Kidney (tissue), 14 donors: ENCODE measurements around the gene SEMA3F. TPM values are rescaled to one million over a fixed set of nuclear protein-coding genes. Genes with fewer than 3 reads are reported as not detected.

Experiments used
- DNase-seq, 5 donors: peaks; one replicate each; pipeline ENCODE4 v3.0.0-alpha.2; 2013 to 2020
- FAIRE-seq: peaks from 2 replicates; lab custom pipeline; 2012; peaks lifted over from hg19 to GRCh38; lab: Jason Lieb, UNC
- H3K27ac ChIP-seq, 2 donors: one replicate each; pipeline ENCODE4 v1.7.0; 2013; ENCODE audit warnings: low read depth in 2 of 2, low read length in 2 of 2, inconsistent platforms in 1 of 2
- H3K27me3 ChIP-seq: one replicate; pipeline ENCODE4 v1.7.1; 2013; ENCODE audit warnings: low read length, inconsistent platforms; ENCODE audit not compliant: control insufficient read depth, insufficient read depth
- H3K36me3 ChIP-seq, 3 donors: one replicate each; pipeline versions ENCODE4 v1.7.0 to v1.7.1; 2013; ENCODE audit warnings: low read length in 3 of 3, control low read depth in 1 of 3, inconsistent platforms in 1 of 3; ENCODE audit not compliant: insufficient read depth in 3 of 3, control insufficient read depth in 2 of 3
- H3K4me1 ChIP-seq, 3 donors: one replicate each; pipeline versions ENCODE4 v1.7.0 to v1.7.1; 2013; ENCODE audit warnings: low read length in 3 of 3, inconsistent platforms in 1 of 3, low read depth in 1 of 3; ENCODE audit not compliant: control insufficient read depth in 2 of 3, insufficient read depth in 2 of 3
- H3K4me3 ChIP-seq, 3 donors: one replicate each; pipeline versions ENCODE4 v1.7.0 to v1.8.1; 2013; ENCODE audit warnings: low read length in 3 of 3, control low read depth in 1 of 3, inconsistent platforms in 1 of 3
- H3K9ac ChIP-seq, 3 donors: one replicate each; pipeline versions ENCODE4 v1.7.0 to v1.7.1; 2013; ENCODE audit warnings: low read length in 3 of 3, control low read depth in 1 of 3, inconsistent platforms in 1 of 3
- H3K9me3 ChIP-seq, 3 donors: one replicate each; pipeline versions ENCODE4 v1.7.0 to v1.7.1; 2013; ENCODE audit warnings: low read length in 3 of 3, control low read depth in 1 of 3, inconsistent platforms in 1 of 3; ENCODE audit not compliant: control insufficient read depth in 2 of 3, insufficient read depth in 1 of 3
- CTCF ChIP-seq: IDR thresholded peaks from 3 replicates; pipeline ENCODE4 v1.5.1; 2012; ENCODE audit warnings: mild to moderate bottlenecking, moderate library complexity, borderline replicate concordance; ENCODE audit not compliant: insufficient read depth; ENCODE audit errors: extremely low read depth
- intact Hi-C: fragments of 100-400 bp; cut with DNase I; formaldehyde crosslinking; loops from one replicate; pipeline ENCODE4 v1.11.1; 2022
- polyA plus RNA-seq: library from polyadenylated mRNA; stranded (reverse); fragments of 350-450 nt; fragmentation: Illumina TruSeq; extraction: RNeasy Lipid Tissue Mini Kit (QIAGEN cat#74804); gene quantifications from one replicate; pipeline ENCODE4 v1.2.3, GENCODE V29; 2014; ENCODE audit warnings: low read depth, low replicate concordance; ENCODE audit not compliant: insufficient read depth
- total RNA-seq: library from RNA; stranded (reverse); fragmentation: NEBNext Ultra II Directional; extraction: Animal tissue kit (Norgen Biotek cat#: 25700); gene quantifications from one replicate; pipeline ENCODE4 v1.2.1, GENCODE V29; 2021
- donor health status: control.
- donor health status: control.
- donor health status: control.
- donor health status: control.
- donor health status: control.
- donor health status: DM: yes; HTN: yes; CAD: no.
- donor health status: Normal renal cell carcinoma (clear cell type).

SEMA3F gene
- total and polyA plus RNA-seq, 2 donors from 2014 or later, result 36.7 to 39.9 TPM

DNA sequence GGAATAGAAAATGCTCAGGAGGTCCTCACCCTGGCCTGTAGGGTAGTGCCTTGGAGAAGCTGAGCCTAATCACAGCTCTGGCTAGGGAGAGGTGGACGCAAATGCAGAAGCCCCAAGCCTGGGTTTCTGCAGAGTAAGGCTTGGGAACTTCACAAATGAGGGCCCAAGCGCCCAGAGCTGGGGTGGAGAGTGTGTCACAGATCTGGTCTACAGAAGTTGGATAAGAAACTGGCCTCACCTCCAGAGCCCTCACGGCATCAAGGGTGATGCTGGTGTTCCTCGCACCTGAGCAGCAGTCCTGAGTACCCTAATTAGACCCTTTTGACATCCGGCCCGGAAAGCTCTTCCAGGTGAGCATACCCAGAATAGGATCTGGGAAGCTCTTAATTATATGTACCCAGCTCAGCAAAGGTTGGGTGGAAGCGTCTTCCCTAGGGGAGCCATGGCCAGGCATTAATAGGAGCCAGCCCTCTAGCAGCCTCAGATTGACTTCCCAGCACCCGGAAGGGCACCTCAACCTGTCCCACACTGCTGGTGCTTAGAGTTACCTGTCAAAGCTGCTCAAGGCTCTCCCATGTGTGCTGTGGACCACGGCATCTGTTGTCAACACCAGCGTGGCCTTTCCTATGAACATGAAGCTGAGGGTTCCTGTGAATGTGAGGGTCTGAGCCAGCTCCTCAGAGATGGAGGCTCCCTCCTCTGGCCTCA lies 34.6 kb upstream of the SEMA3F start:
- DNase-seq (peak in 2 of 5 donors; percentile 47 to 59), FAIRE-seq (no peak)
- Histone ChIP-seq H3K27me3 (no peaks in the 10 kb centered on the region), H3K36me3 (peaks cover 16 to 56% (median 41%) of the 10 kb centered on the region in 3 donors), H3K9me3 (no peaks in the 10 kb centered on the region), H3K4me1 (peaks cover 0 to 8% (median 0%) of the 10 kb centered on the region in 3 donors), H3K9ac (no peak overlapping the region), H3K27ac (no peak overlapping the region), H3K4me3 (no peak overlapping the region)
- intact Hi-C loops, result loop anchor here (5.0 kb wide), 1 partner anchor 72 kb away; the partner anchor contains the start of gene GNAT1
- TF ChIP-seq CTCF, result no peak

DNA sequence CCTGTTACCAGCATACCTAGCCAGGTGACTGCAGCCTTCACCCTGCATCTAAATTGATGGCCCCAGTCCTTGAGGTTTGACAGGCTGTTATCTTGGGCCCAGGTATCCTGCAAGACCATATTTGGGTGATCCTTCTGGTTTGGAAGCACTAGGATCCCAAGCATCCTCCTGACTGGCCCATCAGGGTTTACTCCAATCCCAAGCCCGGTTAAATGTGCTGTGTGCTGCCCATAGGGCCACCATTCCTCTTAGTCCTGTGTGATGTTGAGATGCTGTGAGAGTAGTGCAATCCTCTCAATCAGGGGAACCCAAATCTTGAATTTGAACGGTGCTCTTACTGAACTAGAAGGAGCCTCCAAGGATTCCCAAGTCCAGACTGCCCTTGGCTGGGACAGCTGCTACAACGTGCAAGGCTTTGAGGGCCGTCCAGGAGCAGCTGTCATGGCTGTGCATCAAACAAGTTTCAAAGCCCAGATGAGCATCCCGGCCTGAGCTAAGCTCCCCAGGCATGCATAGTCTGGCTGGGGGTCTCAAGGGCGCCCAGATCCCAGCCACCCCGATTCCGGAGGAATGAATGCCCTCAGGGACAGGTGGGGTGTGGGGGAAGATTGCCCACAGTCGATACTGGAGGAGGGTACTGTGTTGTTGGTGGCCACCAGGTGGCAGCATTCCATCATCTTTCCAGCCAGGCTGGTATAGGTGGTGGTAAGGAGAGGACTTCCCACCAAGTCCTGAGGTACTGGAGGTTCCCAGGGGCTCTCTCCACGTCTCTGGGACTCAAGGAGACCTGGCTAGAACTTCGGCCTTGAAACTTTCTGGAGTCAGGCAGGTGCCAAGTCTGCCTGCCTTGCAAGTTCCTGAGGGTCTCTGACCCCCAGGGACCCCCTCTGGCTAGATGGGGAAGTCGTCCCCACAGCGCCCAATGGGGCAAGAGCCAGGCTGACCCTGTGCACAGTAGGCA lies 33.8 kb upstream of the SEMA3F start:
- peak; percentile 87 for TF ChIP-seq CTCF
- Histone ChIP-seq H3K4me1 (peaks cover 4 to 15% (median 6%) of the 10 kb centered on the region in 3 donors), H3K27ac (no peak overlapping the region), H3K27me3 (no peaks in the 10 kb centered on the region), H3K9ac (no peak overlapping the region), H3K9me3 (no peaks in the 10 kb centered on the region), H3K36me3 (peaks cover 8 to 47% (median 32%) of the 10 kb centered on the region in 3 donors), H3K4me3 (no peak overlapping the region)
- intact Hi-C loops, result loop anchor here (5.0 kb wide), 1 partner anchor 71 kb away; the partner anchor contains the start of gene GNAT1
- FAIRE-seq (no peak), DNase-seq (peak; percentile 84 to 90 (median 87))

- H3K27ac ChIP-seq, result no peak overlapping the region
- DNase-seq, result peak in 3 of 5 donors; percentile 8 to 59 (median 26)
- H3K4me1 ChIP-seq, result peaks cover 5 to 22% (median 6%) of the 10 kb centered on the region in 3 donors
- H3K9ac ChIP-seq, result no peak overlapping the region
- FAIRE-seq, result no peak
- no peaks in the 10 kb centered on the region for H3K9me3 ChIP-seq
- intact Hi-C loops, result loop anchor here (5.0 kb wide), 1 partner anchor 70 kb away; the partner anchor contains the start of gene GNAT1
- TF ChIP-seq CTCF, result peak; percentile 2
- H3K36me3 ChIP-seq, result peaks cover 8 to 40% (median 27%) of the 10 kb centered on the region in 3 donors
- no peak overlapping the region for H3K4me3 ChIP-seq
- H3K27me3 ChIP-seq, result no peaks in the 10 kb centered on the region
These were observed 33.1 kb upstream of the SEMA3F start for GRCh38 chr3:50122071-50122470.
